GM12873 (cell line): Measurements from ENCODE around the gene SF1.

ENCODE experiments used
- TF ChIP-seq, protein P1 (sequence below): IDR thresholded peaks from 2 replicates; pipeline ENCODE4 v1.5.1; 2012; ENCODE audit warnings: low read depth, mild to moderate bottlenecking, moderate library complexity, low read length, control low read depth; ENCODE audit not compliant: insufficient read depth; ENCODE audit errors: missing control alignments

The SF1 gene

GRCh38 chr11:64765851-64766665, 12.3 kb downstream of the SF1 start:
- TF ChIP-seq, protein P1, sequence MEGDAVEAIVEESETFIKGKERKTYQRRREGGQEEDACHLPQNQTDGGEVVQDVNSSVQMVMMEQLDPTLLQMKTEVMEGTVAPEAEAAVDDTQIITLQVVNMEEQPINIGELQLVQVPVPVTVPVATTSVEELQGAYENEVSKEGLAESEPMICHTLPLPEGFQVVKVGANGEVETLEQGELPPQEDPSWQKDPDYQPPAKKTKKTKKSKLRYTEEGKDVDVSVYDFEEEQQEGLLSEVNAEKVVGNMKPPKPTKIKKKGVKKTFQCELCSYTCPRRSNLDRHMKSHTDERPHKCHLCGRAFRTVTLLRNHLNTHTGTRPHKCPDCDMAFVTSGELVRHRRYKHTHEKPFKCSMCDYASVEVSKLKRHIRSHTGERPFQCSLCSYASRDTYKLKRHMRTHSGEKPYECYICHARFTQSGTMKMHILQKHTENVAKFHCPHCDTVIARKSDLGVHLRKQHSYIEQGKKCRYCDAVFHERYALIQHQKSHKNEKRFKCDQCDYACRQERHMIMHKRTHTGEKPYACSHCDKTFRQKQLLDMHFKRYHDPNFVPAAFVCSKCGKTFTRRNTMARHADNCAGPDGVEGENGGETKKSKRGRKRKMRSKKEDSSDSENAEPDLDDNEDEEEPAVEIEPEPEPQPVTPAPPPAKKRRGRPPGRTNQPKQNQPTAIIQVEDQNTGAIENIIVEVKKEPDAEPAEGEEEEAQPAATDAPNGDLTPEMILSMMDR, result no peak

- TF ChIP-seq, protein P1, result peak; percentile 44
Measured at GRCh38 chr11:64765291-64765850, 13.0 kb downstream of the SF1 start.

GRCh38 chr11:64764753-64765152, 13.6 kb downstream of the SF1 start:
- TF ChIP-seq, protein P1, result no peak

- TF ChIP-seq, protein P1, result no peak
Measured at GRCh38 chr11:64764040-64764611, 14.2 kb downstream of the SF1 start.

- TF ChIP-seq, protein P1, result no peak
Measured at GRCh38 chr11:64763526-64764039, 14.8 kb downstream of the SF1 start.

DNA sequence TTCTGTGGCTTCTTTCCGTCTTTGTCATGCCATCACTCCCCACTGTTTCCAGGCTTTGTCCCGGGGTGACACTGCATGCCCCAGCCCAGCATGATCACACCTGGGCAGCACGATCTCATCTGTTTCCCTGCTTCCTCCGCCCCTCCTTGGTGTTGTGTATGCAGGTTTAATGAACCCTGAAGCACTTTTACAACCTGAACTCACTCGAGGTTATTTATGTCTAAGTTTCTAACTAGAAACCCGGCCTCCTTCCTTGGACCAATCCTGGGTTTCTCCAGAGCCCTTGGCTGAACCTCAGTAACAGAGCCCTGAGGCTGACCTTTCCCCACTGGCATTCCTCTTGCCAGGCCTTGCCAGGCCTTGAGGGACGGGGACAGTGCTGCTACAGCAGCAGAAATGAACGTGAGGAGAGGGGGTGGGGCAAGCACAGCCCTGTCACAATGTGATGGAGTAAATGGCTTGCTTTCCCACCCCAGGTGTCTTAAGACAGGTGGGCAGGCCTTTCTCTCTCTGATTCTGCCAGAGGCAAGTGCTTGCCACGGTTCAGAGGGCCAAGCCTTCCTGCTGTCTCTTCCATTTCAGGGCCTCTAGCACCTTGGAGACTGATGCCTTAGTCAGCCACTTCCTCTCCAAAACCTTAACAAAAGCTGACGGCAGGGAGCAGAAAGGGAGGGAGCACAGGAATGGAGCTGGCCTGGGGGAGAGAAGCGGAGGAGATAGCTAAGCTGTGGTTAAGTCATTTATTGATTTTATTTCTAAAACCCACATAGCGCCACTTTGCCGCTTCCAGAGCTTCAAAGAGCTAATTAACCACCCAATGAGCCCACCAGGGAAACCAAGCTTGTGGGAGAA, 15.4 kb downstream of the SF1 start:
- TF ChIP-seq, protein P1, result no peak

DNA sequence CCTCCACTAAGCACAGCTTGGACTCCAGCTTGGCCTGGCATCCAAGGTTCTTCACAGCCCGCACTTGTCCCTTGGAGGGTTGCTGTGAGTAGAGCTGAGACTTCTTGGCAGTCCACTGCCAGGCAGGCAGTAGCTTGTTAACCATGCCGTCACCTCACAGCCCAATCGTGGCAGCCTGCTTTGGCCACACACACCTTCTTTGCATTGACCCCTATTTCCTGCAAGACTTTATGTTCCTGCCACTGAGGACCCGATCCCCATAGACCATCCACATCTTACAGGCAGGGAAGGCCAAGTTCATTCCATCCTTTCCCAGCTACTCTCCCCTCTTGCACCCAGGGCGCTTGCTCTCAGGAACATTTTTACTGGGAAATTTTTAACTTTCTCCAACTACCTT, 16.1 kb downstream of the SF1 start:
- TF ChIP-seq, protein P1, result no peak
